HG03095 (cell line): Measurements from ENCODE around the gene ZKSCAN4.

Source experiments
- ATAC-seq: cut with Tn5 transposase; IDR thresholded peaks from one replicate; pipeline ENCODE4 v1.9.1; 2021; ENCODE audit warnings: moderate library complexity; ENCODE audit not compliant: unreplicated experiment

The ZKSCAN4 gene

GRCh38 chr6:28252009-28252975 is at the start of gene ZKSCAN4:
TSS of gene ZKSCAN4 (minus strand) at chr6:28252269. CDS start at chr6:28251980, 289 bp downstream.
- peak; percentile 83 for ATAC-seq

GRCh38 chr6:28296520-28297060 is 44.5 kb upstream of the ZKSCAN4 start:
- ATAC-seq: no peak

- ATAC-seq: no peak
Measured at GRCh38 chr6:28295326-28295725, 43.3 kb upstream of the ZKSCAN4 start.

GRCh38 chr6:28291573-28291972 is 39.5 kb upstream of the ZKSCAN4 start:
- ATAC-seq: no peak

GRCh38 chr6:28282926-28283325 is 30.9 kb upstream of the ZKSCAN4 start:
- no peak for ATAC-seq

- ATAC-seq: peak; percentile 83
Measured at GRCh38 chr6:28281288-28282064, 29.4 kb upstream of the ZKSCAN4 start, which contains the start of gene PGBD1. TSS of gene PGBD1 (plus strand) at chr6:28281572. CDS start at chr6:28283814, 2,242 bp downstream.

GRCh38 chr6:28280595-28281287 is 28.7 kb upstream of the ZKSCAN4 start:
- no peak for ATAC-seq

GRCh38 chr6:28277746-28278145 is 25.7 kb upstream of the ZKSCAN4 start:
- ATAC-seq: no peak

- no peak for ATAC-seq
Measured at GRCh38 chr6:28274888-28275287, 22.8 kb upstream of the ZKSCAN4 start.

GRCh38 chr6:28269492-28269891 is 17.4 kb upstream of the ZKSCAN4 start:
- ATAC-seq: no peak

GRCh38 chr6:28267695-28268059 is 15.6 kb upstream of the ZKSCAN4 start:
- ATAC-seq: no peak

GRCh38 chr6:28266962-28267694 is 15.1 kb upstream of the ZKSCAN4 start, which contains the start of gene ZSCAN26:
TSS of gene ZSCAN26 (plus strand) at chr6:28267143. CDS start at chr6:28271920, 4,777 bp downstream.
- peak; percentile 88 for ATAC-seq

- no peak for ATAC-seq
Measured at GRCh38 chr6:28266563-28266961, 14.5 kb upstream of the ZKSCAN4 start.

- ATAC-seq: no peak
Measured at GRCh38 chr6:28264834-28265401, 12.8 kb upstream of the ZKSCAN4 start.

GRCh38 chr6:28263922-28264321 is 11.9 kb upstream of the ZKSCAN4 start:
- ATAC-seq: no peak

- ATAC-seq: no peak
Measured at GRCh38 chr6:28258877-28259777, 7.1 kb upstream of the ZKSCAN4 start, which contains the start of gene NKAPL. TSS of gene NKAPL (plus strand) at chr6:28259297. CDS start at chr6:28259372, 75 bp downstream.

- ATAC-seq: no peak
Measured at GRCh38 chr6:28257042-28257441, 5.0 kb upstream of the ZKSCAN4 start.

- ATAC-seq: no peak
Measured at GRCh38 chr6:28254121-28254519, 2.1 kb upstream of the ZKSCAN4 start.

- ATAC-seq: peak; percentile 29
Measured at GRCh38 chr6:28251661-28252008, 434 bp downstream of the ZKSCAN4 start.
